Sigmoid colon (tissue), 7 donors: ENCODE data around the gene DEFB123. TPM values are rescaled to one million over a fixed set of nuclear protein-coding genes. Genes with fewer than 3 reads are reported as not detected.

Experiments
- DNase-seq: peaks from one replicate; pipeline ENCODE4 v3.0.0-alpha.2; 2019
- H3K27ac ChIP-seq, 4 donors: fragments of 200-600 bp; sonication (generic); one replicate each; pipeline ENCODE4 v1.5.1; 2016 to 2019; ENCODE audit warnings: mild to moderate bottlenecking in 1 of 4
- H3K27me3 ChIP-seq, 3 donors: fragments of 200-600 bp; sonication (generic); one replicate each; pipeline ENCODE4 v1.5.1; 2019; ENCODE audit warnings: mild to moderate bottlenecking in 1 of 3
- H3K36me3 ChIP-seq, 4 donors: fragments of 200-600 bp; sonication (generic); one replicate each; pipeline ENCODE4 v1.5.1; 2016 to 2019
- H3K4me1 ChIP-seq, 4 donors: fragments of 200-600 bp; sonication (generic); one replicate each; pipeline ENCODE4 v1.5.1; 2017 to 2019
- H3K4me3 ChIP-seq, 4 donors: fragments of 200-600 bp; sonication (generic); one replicate each; pipeline ENCODE4 v1.5.1; 2017 to 2019; ENCODE audit warnings: mild to moderate bottlenecking in 2 of 4, moderate library complexity in 1 of 4
- H3K9me3 ChIP-seq, 4 donors: fragments of 200-600 bp in 3 of 4; sonication (generic) in 3 of 4; one replicate each; pipeline versions ENCODE4 v1.5.1 to v1.6.1; 2013 to 2019
- CTCF ChIP-seq, 4 experiments: fragments of 450-650 bp in 3 of 4; fragments of 200-600 bp in 1 of 4; IDR thresholded peaks; one replicate each; pipeline ENCODE4 v1.5.1; 2016 to 2019; ENCODE audit warnings: antibody characterized with exemption in 4 of 4, mild to moderate bottlenecking in 3 of 4, moderate library complexity in 2 of 4
- EP300 ChIP-seq, 4 donors: sonication (generic); formaldehyde crosslinking; IDR thresholded peaks; one replicate each; pipeline ENCODE4 v1.6.1; 2017; ENCODE audit warnings: antibody characterized with exemption in 4 of 4
- POLR2A ChIP-seq, 2 donors: fragments of 450-650 bp; IDR thresholded peaks; one replicate each; pipeline ENCODE4 v1.6.1; 2016; ENCODE audit warnings: antibody characterized with exemption in 2 of 2, mild to moderate bottlenecking in 2 of 2, moderate library complexity in 2 of 2
- POLR2AphosphoS5 ChIP-seq, 4 donors: sonication (generic); formaldehyde crosslinking; IDR thresholded peaks; one replicate each; pipeline ENCODE4 v1.6.1; 2017; ENCODE audit warnings: antibody characterized with exemption in 4 of 4
- WGBS, 2 donors: extraction: QIAGEN DNeasy Blood & Tissue Kit; methylation state at CpG; one replicate each; pipeline ENCODE4 v1.1.7; 2013; 5-methylcytosine and 5-hydroxymethylcytosine counted together
- intact Hi-C: fragments of 100-400 bp; cut with DNase I; formaldehyde crosslinking; loops from one replicate; pipeline ENCODE4 v1.15.1; 2023
- polyA plus RNA-seq, 3 donors: library from polyadenylated mRNA; stranded (reverse); fragments of 200-250 nt; gene quantifications; one replicate each; pipeline ENCODE4 v1.2.3, GENCODE V29; 2013
- total RNA-seq, 4 donors: library from RNA; depleted of rRNA; stranded (reverse); fragments of >200 nt; gene quantifications; one replicate each; pipeline ENCODE4 v1.1.0, GENCODE V29; 2016
- donor health status: healthy with polysubstance abuse.
- donor health status: Bipolar disorder and iron deficiency.
- donor health status: healthy.

DEFB123 gene
- total and polyA plus RNA-seq, 7 donors: not detected

GRCh38 chr20:31485450-31486339 is 45.3 kb downstream of the DEFB123 start:
- intact Hi-C loops: no loop called here
- no peak for TF ChIP-seq POLR2A (IDR thresholded peaks at IDR 0.05)
- TF ChIP-seq POLR2AphosphoS5 (IDR thresholded peaks at IDR 0.05): peak in 3 of 4 donors; percentile 21 to 53 (median 37)
- TF ChIP-seq CTCF (IDR thresholded peaks at IDR 0.05): no peak
- Histone ChIP-seq H3K4me3 (peak overlapping the region in 2 of 4 donors; percentile 24 to 25), H3K9me3 (no peaks in the 10 kb centered on the region), H3K4me1 (peaks cover 0 to 16% (median 8%) of the 10 kb centered on the region in 4 donors), H3K36me3 (no peaks in the 10 kb centered on the region), H3K27me3 (peaks cover 0 to 19% (median 5%) of the 10 kb centered on the region in 3 donors), H3K27ac (peak overlapping the region; percentile 63 to 79 (median 68))
- 12 to 15% methylated on average over 31 of the region's 31 CpGs for WGBS, 2 donors
- DNase-seq: peak; percentile 90

DNA sequence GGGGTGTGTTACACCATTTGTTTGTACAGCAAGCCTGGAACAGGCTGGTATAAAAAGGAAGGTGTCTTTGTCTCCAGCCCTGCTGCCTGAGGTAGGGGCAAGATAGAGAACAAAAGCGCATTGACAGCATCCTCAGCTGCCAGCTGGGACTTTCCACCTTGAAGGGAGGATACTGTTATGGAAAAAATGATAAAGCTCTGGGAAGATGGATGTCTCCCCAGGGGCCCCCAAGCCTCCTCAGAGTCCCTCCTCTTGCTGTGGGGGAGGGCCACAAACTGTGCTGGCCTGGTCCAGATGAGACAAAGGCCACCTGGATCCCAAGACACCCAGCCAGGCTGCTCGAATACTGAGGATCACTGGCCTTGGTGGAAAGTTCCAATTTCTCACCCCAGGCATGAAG is 47.7 kb downstream of the DEFB123 start:
- Histone ChIP-seq H3K27me3 (peaks cover 0 to 19% (median 5%) of the 10 kb centered on the region in 3 donors), H3K4me3 (no peak overlapping the region), H3K4me1 (peaks cover 0 to 16% (median 8%) of the 10 kb centered on the region in 4 donors), H3K9me3 (no peaks in the 10 kb centered on the region), H3K36me3 (no peaks in the 10 kb centered on the region), H3K27ac (peak overlapping the region; percentile 11 to 79 (median 49))
- no peak for TF ChIP-seq POLR2A (IDR thresholded peaks at IDR 0.05)
- no peak for TF ChIP-seq CTCF (IDR thresholded peaks at IDR 0.05)
- no peak for TF ChIP-seq EP300 (IDR thresholded peaks at IDR 0.05)
- peak in 3 of 4 donors; percentile 11 to 43 (median 34) for TF ChIP-seq POLR2AphosphoS5 (IDR thresholded peaks at IDR 0.05)
- DNase-seq: peak; percentile 86
- intact Hi-C loops: no loop called here
- 54 to 79% methylated on average over 2 of the region's 2 CpGs for WGBS, 2 donors

GRCh38 chr20:31489152-31489551 is 48.7 kb downstream of the DEFB123 start:
- peak overlapping the region in 2 of 4 donors; percentile 35 to 79 for H3K27ac ChIP-seq
- WGBS, 2 donors: 66 to 71% methylated on average over 3 of the region's 3 CpGs
- H3K4me3 ChIP-seq: no peak overlapping the region
- no peak for TF ChIP-seq POLR2AphosphoS5 (IDR thresholded peaks at IDR 0.05)
- no peak for TF ChIP-seq POLR2A (IDR thresholded peaks at IDR 0.05)
- no peak for TF ChIP-seq CTCF (IDR thresholded peaks at IDR 0.05)
- TF ChIP-seq EP300 (IDR thresholded peaks at IDR 0.05): no peak
- H3K36me3 ChIP-seq: no peaks in the 10 kb centered on the region
- no peak for DNase-seq
- H3K27me3 ChIP-seq: peaks cover 0 to 15% (median 3%) of the 10 kb centered on the region in 3 donors
- H3K4me1 ChIP-seq: peaks cover 0 to 16% (median 8%) of the 10 kb centered on the region in 4 donors
- H3K9me3 ChIP-seq: no peaks in the 10 kb centered on the region
- intact Hi-C loops: no loop called here

- TF ChIP-seq POLR2A (IDR thresholded peaks at IDR 0.05): no peak
- TF ChIP-seq EP300 (IDR thresholded peaks at IDR 0.05): no peak
- TF ChIP-seq POLR2AphosphoS5 (IDR thresholded peaks at IDR 0.05): no peak
- no peak for TF ChIP-seq CTCF (IDR thresholded peaks at IDR 0.05)
- Histone ChIP-seq H3K36me3 (no peaks in the 10 kb centered on the region), H3K9me3 (no peaks in the 10 kb centered on the region), H3K27me3 (peaks cover 0 to 10% (median 0%) of the 10 kb centered on the region in 3 donors), H3K4me3 (no peak overlapping the region), H3K4me1 (peaks cover 0 to 7% (median 3%) of the 10 kb centered on the region in 4 donors), H3K27ac (no peak overlapping the region)
- WGBS, 2 donors: 80 to 91% methylated on average over 3 of the region's 3 CpGs
- DNase-seq: no peak
- intact Hi-C loops: no loop called here
These were observed 50.3 kb downstream of the DEFB123 start for GRCh38 chr20:31490752-31491151.
